Measurements from ENCODE around the gene TRMT2B.
"Not testable (repeated sequence)": the region's sequence is repeated elsewhere in the genome, so short reads cannot be mapped to it uniquely, and the experiment has no call there.

The TRMT2B gene

DNA sequence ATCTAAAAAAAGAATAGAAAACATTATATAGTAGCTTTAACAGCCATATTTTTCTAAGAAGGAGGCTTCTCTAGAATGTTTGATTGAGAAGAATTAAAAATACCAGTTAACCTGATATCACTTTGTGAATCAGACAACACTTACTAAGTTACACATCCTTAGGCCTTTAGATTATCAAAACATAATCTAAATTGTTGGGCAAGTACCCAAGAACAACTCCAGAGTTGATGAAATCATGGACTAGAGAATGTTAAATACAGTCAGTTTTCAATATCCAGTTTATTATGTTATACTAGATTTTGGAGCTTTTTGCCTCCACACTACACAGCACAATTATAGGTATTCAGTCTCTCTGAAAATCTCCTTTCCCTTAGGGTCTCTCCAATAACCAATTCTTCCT lies 42.8 kb downstream of the TRMT2B start:
- no peak for DNase-seq (ENCODE audit: low read depth, low spot score)

DNA sequence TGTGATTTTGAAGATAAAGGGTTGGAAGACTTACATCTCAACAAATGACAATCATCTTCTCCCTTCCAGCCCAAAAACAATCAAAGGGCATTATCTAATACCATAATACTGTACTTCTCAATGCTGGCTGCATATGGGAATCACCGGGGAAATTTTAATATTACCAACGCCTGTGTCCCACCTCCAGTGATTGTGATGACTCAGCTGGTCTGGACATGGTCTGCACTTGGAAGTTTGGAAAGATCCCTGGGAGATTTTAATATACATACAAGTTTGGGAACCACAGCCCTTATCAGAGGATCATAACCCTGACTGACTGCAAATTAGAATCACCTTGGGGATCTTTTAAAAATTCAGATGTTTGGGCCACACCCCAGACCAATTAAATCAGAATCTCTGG lies 52.5 kb downstream of the TRMT2B start:
- no peak for DNase-seq (ENCODE audit: low read depth, low spot score)

DNA sequence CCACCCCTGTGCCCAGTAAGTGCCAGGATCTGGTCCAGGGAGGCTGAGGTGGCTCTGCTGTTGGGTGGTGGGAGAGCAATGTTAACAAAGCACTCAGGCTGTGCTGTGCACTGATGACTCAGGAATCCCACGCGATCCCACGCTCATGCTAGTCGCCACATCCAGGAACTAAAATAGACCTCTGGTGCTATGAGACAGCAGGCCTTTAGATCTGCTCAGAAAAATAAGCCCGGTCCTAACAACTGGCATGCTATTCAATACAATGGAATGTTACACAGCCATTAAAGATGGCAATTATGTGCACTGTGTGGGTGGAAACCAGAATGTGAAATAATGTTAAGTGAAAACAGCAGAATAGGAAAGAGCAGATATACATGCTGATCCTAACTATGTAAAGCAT lies 56.4 kb downstream of the TRMT2B start:
- no peak for DNase-seq (ENCODE audit: low read depth, low spot score)

DNA sequence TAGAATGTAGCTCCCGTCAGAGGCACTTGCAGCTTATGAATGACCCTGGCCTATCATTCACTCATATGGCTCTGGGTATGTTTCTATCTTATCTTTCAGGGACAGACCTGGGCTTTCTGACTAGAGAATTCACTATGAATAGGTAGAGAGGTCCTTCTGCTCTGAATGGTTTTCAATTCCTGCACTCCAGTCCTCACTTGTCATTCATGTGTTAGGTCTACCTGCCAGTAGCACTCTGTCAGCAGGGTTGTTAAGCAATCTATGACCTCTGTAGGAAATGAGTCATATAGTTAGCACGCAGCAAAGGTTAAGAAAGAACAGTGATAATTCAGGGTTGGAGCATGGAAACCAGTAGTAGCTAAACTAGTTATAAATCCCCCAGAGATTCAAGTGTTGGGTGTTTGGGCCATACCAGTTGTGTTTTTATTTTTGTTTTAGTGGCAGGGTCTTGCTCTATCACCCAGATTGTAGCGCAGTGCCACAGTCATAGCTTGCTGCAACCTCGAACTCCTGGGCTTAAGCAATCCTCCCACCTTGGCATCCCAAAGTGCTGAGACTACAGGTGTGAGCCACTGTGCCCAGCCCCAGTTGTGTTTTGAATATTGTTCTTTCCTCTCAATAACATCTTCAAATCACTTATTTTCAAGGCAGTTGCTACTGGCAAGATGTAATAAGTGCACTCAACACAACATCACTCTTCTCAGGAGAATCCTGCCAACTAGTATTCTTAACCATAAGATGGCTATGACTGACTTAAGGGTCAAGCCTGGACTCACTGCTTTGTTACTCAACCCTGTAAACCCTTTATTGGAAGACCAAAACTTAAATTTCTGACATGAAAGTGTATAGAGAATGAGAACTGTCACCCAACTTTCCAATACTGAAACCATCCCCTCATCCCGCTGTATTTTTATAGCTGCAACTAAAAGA lies 57.3 kb downstream of the TRMT2B start:
- no peak for DNase-seq (ENCODE audit: low read depth, low spot score)

DNA sequence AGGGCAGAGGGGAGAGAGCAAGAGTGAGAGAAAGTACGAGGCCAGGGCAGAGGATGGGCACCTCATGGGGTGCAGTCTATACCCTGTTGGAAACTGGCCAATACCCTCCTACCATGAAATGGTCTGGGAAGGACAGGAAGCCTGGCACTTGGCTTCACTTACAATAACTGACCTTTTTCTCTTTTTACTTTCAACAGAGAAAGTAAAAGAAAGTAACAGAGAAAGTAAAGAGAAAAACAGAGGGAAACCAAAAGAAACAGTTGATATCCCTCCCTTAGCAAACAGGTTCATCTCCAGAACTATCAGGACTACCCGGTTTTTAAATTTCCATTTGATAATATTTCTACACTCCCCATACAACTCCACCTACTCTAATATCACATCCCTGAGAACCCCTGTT lies 61.8 kb downstream of the TRMT2B start:
- DNase-seq (ENCODE audit: low read depth, low spot score), result no peak

DNA sequence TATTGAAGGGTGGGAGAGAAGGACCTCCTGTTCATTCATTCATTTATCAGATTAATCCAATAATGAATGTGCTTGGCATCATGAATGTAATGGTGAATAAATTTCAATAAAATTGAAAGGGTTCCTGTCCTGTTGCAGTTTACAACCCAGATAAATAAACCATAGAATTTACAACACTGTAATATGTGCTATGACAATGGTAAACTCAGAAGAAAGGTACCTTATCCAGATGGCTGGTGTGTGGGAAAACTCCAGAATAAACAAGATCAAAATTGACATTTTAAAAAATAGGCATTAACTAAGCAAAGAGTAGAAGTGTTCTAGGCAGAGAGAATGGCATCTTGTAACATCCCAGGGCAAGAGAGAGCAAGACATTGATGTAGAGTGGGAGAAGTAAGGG lies 67.1 kb downstream of the TRMT2B start:
- no peak for DNase-seq (ENCODE audit: low read depth, low spot score)

DNA sequence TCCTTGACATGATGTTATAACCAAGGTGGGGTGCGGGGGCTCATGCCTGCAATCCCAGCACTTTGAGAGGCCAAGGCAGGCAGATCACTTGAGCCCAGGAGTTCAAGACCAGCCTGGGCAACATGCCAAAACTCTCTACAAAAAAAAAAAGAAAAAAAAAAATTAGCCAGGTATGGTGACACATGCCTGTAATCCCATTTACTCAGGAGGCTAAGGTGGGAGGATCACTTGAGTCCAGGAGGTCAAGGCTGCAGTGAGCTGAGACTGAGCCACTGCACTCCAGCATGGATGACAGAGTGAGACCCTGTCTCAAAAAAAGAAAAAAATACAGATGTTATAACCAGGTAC lies 70.4 kb downstream of the TRMT2B start:
- not testable (repeated sequence) for DNase-seq (ENCODE audit: low read depth, low spot score)

DNA sequence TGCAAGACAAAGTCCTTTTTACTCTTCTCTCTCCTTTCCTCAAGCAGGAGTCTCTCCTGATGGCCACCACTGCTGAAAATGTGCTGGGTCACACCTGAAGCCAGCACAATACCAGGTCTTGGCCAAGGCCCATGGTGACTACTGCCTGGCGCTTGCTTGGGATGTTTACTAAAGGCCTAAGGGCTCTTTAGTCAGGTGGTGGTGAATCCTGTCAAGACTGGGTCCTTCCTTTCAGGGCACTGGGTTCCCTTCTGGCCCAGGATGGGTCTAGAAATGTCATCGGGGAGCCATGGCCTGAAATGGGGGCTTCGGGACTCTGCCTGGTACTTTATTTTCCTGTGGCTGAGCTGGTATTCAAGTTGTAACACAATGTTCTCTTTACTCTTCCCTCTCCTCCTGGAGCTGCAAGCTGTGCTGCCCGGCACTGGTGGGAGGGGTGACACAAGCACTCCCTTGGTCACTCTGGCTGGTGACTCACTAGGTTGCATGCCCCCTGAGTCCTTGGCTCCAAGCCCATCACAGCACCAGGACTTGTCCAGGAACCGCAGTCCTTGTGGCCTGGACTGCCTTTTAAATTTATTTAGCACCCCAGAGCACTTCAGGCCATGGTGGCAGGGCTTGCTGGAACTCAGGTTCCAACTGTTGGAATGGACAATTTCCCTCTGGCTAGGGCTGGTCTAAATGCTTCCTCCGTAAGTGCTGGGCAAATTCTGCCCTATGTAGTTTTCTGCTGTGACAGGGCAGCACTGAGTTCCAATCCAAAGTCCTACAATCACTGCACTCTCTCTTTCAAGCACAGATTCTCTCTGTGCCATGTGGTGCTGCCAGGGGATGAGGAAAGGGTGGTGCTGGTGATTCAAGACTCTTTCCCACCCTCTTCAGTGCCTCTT lies 71.1 kb downstream of the TRMT2B start:
- no peak for DNase-seq (ENCODE audit: low read depth, low spot score)

DNA sequence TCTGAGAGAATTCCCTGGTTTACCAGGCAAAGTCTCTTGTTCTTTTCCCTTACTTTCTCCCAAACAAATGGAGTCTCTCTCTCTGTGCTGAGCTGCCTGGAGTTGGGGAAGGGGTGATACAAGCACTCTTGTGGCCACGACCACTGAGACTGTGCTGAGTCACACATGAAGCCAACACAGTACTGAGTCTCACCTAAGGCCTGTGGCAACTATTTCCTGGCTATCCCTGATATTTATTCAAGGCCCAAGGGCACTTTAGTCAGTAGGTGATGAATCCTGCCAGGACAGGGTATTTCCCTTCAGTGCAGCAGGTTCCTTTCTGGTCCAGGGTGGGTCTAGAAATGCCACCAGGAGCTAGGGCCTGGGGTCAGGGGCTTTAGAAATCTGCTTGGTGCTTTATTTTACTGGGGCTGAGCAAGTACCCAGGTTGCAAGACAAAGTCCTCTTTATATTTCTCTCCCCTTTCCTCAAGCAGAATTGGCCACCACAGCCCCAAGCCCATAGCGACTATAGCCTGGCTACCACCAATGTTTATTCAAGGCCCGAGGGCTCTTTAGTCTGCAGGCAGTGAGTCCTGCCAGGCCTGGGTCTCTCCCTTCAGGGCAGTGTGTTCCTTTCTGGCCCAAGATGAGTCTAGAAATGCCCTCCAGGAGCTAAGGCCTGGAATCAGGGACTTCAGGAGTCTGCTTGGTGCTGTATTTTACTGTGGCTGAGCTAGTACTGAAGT lies 71.9 kb downstream of the TRMT2B start:
- DNase-seq (ENCODE audit: low read depth, low spot score), result no peak

DNA sequence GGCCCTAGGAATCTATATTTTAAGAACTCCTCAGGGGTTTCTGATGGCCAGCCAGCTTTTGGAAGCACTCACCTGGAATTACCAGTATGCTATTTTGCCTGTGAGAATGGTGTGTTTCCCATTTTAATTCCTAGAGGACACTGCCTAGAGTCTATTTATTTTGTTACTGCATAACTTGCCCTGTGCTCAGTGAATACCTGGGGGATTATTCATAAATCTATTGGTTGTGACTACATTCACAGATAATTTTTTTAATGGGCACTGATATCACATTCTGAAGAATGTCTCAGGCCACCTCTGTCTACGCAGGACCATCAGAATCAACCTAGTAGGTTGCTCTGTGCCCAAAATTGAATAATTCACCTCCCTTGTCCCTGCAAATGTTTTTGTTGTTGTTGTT lies 75.7 kb downstream of the TRMT2B start:
- no peak for DNase-seq (ENCODE audit: low read depth, low spot score)

DNA sequence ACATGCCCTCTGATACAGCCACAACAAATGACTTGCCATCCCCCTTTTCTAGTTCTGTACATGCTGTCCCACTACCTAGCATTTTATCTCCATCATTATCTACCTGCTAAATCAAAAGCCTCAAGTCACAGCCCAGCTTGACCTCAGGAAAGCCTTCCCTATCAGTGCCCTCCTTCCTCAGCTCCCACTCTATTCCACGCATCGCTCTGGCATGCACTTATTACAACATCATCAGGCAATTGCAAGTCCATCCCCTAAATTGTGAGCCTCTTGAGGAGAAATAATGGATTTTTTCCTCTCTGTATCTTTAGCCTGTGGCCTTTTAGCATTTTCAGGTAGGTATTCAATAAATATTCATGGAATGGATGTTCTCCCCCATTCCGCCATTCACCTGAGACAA lies 76.7 kb downstream of the TRMT2B start:
- DNase-seq (ENCODE audit: low read depth, low spot score), result no peak

DNA sequence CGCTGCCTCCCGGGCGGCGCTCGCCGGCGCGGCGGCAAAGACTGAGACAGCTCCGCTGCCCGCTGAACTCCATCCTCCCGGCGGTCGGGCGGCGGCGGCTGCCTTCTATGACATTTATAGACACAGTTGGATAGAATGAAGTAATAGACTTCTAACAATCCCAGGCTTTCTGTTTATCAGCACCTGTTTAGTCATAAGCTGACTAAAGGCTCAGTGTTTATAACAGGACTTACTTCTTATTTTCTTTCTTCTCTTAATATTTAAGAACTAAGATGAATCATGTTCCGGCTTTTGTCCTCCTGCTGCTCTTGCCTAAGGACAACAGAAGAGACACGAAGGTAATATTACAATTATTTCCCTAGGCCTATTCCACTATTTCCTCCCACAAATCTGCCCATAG lies 78.5 kb downstream of the TRMT2B start:
- no peak for DNase-seq (ENCODE audit: low read depth, low spot score)

DNA sequence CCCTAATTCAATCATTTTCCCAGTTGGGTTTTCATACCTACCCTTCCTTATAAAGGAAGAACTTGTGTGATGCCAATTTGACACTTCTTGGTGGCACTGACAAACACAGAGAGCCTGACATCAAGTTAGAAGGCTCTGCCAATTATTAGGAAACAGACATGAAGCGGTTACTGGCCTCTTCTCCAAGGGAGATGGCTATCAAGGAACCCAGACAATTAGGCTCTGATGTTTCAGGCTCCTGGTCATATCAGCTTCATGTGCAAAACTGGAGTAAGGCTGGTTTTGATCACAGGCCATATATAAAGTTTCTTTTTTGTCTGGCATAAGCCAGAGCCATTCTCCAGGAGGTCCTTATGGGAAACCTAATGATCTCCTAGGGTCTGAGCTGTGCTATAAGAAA lies 82.0 kb downstream of the TRMT2B start:
- no peak for DNase-seq (ENCODE audit: low read depth, low spot score)

DNA sequence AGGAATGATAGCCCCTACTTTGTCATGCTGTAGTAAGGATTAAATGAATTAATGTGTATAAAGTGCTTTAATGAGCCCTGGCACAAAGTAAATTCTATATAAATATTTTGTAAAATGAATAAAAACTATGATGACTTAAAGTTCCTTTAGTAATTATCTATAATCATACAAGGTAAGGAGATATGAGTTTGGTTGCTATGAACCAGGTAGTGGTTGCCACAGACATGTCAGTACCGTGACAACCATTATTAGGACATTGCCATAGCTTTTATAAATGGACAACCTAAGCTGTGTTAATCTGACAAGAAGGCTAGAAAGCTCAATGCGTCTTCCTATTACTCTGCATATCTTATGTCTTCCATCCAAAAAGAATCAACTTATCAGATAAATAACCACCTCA lies 82.5 kb downstream of the TRMT2B start, which contains the start of gene ARL13A:
TSS of gene ARL13A (plus strand) at position 301 of the 400 bp plus-strand sequence. CDS start 3,982 bp downstream, outside the sequence.
- no peak for DNase-seq (ENCODE audit: low read depth, low spot score)

DNA sequence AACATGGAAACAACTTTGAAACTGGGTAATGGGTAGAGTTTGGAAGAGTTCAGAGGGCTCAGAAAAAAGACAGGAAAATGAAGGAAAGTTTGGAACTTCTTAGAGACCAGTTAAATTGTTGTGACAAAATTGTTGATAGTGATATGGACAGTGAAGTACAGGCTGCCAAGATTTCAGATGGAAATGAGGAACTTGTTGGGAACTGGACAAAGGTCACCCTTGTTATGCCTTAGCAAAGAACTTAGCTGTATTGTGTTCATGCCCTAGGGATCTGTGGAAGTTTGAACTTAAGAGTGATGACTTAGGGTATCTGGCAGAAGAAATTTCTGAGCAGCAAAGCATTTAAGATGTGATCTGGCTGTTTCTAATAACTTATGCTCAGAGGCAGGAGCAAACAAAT lies 87.5 kb downstream of the TRMT2B start:
- no peak for DNase-seq (ENCODE audit: low read depth, low spot score)

DNA sequence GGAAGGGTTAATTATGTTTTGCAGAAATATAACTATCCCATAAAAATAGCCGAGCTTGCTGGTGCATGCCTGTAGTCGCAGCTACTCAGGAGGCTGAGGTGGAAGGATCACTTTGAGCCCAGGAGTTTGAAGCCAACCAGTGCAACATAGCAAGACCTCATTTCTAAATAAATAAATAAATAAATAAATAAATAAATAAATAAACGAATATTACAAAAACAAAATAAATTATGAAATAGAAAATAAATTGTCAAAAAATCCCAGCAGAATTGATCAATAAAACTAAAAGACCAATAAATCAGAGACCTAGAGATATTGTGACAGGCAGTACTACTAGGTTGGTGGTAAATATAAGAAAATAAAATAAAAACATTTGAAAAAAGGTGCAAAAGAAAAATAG lies 89.1 kb downstream of the TRMT2B start:
- DNase-seq (ENCODE audit: low read depth, low spot score), result no peak
